ENCODE results near the gene TMEM125. TPM values are rescaled to one million over a fixed set of nuclear protein-coding genes. Genes with fewer than 3 reads are reported as not detected.

TMEM125 gene
- total and polyA plus RNA-seq, 2 of the 4 experiments (the other 2 are of a cell fraction): under 0.01 to 0.03 TPM

- no peak overlapping the region for H3K27ac ChIP-seq (ENCODE audit: insufficient read depth, low read length)
- no peak overlapping the region for H2BK120ac ChIP-seq (ENCODE audit: low read depth, low read length)
- peaks cover 10% of the 10 kb centered on the region; the same call in 1 of the 2 replicates for H3K27me3 ChIP-seq (ENCODE audit: control insufficient read depth, insufficient read depth, low read length)
- H2BK5ac ChIP-seq (ENCODE audit: low read depth, low read length, poor library complexity, severe bottlenecking): no peak overlapping the region
- H3K9me1 ChIP-seq (ENCODE audit: insufficient read depth, low read length): no peaks in the 10 kb centered on the region; the same call in 1 of the 2 replicates
- H3K9me3 ChIP-seq (ENCODE audit: control insufficient read depth, insufficient read depth, low read length): no peaks in the 10 kb centered on the region
- no peak for DNase-seq
- H2BK15ac ChIP-seq (ENCODE audit: low read depth, low read length): no peak overlapping the region
- ATAC-seq (ENCODE audit: low read depth): no peak
- no peak overlapping the region for H3K4me2 ChIP-seq (ENCODE audit: low read depth, low read length)
- intact Hi-C loops (cut with micrococcal nuclease) (no loop called here), dilution Hi-C loops (cut with HindIII; ENCODE audit: low sequenced_read_pairs, unreplicated experiment) (no loop called here), in situ Hi-C loops (cut with MboI; ENCODE audit: low sequenced_read_pairs) (no loop called here)
- no peak overlapping the region for H3K23ac ChIP-seq (ENCODE audit: low read depth, low read length)
- no TSS peak for BruUV-seq (replicated peaks)
- no peak overlapping the region for H2AK5ac ChIP-seq (ENCODE audit: low read depth, low read length)
- no peak overlapping the region for H3K9ac ChIP-seq (ENCODE audit: low read depth, low read length)
- POLR2A ChIA-PET (ENCODE audit: unreplicated experiment): no interaction called here
- H3K18ac ChIP-seq (ENCODE audit: low read depth, low read length): no peak overlapping the region
- H3K36me3 ChIP-seq (ENCODE audit: control insufficient read depth, insufficient read depth, low read length): no peaks in the 10 kb centered on the region
- H3K79me1 ChIP-seq (ENCODE audit: low read depth in 1 of 2, low read length in 2 of 2): no peaks in the 10 kb centered on the region
- CTCF ChIA-PET: no interaction called here
- H3K56ac ChIP-seq (ENCODE audit: extremely low read depth, insufficient read depth, low read length): no peak overlapping the region
- 91% methylated on average over 33 of the region's 46 CpGs; no CpG with 5 or more reads in 1 of the 2 experiments for WGBS, 2 experiments (ENCODE audit: extremely low coverage in 2 of 2, insufficient read length in 1 of 2)
- no peak overlapping the region for H2AK9ac ChIP-seq (replicated peaks; ENCODE audit: low read depth, low read length, poor library complexity)
- no peak overlapping the region for H2BK20ac ChIP-seq (ENCODE audit: low read depth, low read length)
- no peak overlapping the region for H4K8ac ChIP-seq (ENCODE audit: low read depth in 2 of 2, low read length in 2 of 2)
- H3K14ac ChIP-seq (replicated peaks; ENCODE audit: low read depth, low read length): no peak overlapping the region
- no peak overlapping the region for H4K5ac ChIP-seq (ENCODE audit: low read depth, low read length)
- no peak overlapping the region for H3K4ac ChIP-seq (ENCODE audit: low read depth, low read length)
- H3K4me3 ChIP-seq (ENCODE audit: insufficient read depth, low read depth, low read length): no peak overlapping the region
- no peak overlapping the region for H4K91ac ChIP-seq (ENCODE audit: insufficient read depth, low read depth, low read length)
- no peak for TF ChIP-seq NFE2L2 (IDR thresholded peaks at IDR 0.05; ENCODE audit: low read depth, low read length)
- no peak for TF ChIP-seq BHLHE40 (IDR thresholded peaks at IDR 0.05; ENCODE audit: low read depth, low read length)
- TF ChIP-seq RAD21 (IDR thresholded peaks at IDR 0.05; ENCODE audit: low read length): no peak
- no peak for TF ChIP-seq RFX5 (IDR thresholded peaks at IDR 0.05; ENCODE audit: low read depth, low read length)
- no peak for TF ChIP-seq RCOR1 (IDR thresholded peaks at IDR 0.05; ENCODE audit: insufficient replicate concordance, low read length)
- TF ChIP-seq, protein P1, sequence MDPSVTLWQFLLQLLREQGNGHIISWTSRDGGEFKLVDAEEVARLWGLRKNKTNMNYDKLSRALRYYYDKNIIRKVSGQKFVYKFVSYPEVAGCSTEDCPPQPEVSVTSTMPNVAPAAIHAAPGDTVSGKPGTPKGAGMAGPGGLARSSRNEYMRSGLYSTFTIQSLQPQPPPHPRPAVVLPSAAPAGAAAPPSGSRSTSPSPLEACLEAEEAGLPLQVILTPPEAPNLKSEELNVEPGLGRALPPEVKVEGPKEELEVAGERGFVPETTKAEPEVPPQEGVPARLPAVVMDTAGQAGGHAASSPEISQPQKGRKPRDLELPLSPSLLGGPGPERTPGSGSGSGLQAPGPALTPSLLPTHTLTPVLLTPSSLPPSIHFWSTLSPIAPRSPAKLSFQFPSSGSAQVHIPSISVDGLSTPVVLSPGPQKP (IDR thresholded peaks at IDR 0.05; ENCODE audit: borderline replicate concordance, low read depth, low read length): no peak
- TF ChIP-seq MAFK (IDR thresholded peaks at IDR 0.05; ENCODE audit: low read depth, low read length): no peak
- no peak for TF ChIP-seq POLR2A (IDR thresholded peaks at IDR 0.05; ENCODE audit: low read depth, low read length)
- 0 out of 2 replicates have a peak, but pooled peaks cover 3% of the 10 kb centered on the region for H3K4me1 ChIP-seq (ENCODE audit: control insufficient read depth, insufficient read depth, low read length)
- H4K20me1 ChIP-seq (ENCODE audit: insufficient read depth, low read length): no peaks in the 10 kb centered on the region
- no peak overlapping the region for H2AFZ ChIP-seq (replicated peaks; ENCODE audit: low read length, poor library complexity)
These were observed 3.1 kb downstream of the TMEM125 start for GRCh38 chr1:43272576-43273571.

All from IMR-90 (cell line).